GM12864 (cell line): ENCODE results near the gene ANKLE1.

Experiments
- DNase-seq: peaks from one replicate; pipeline ENCODE4 v3.0.0-alpha.2; 2011; ENCODE audit warnings: low read depth
- H3K4me3 ChIP-seq: 2 replicates; pipeline ENCODE4 v1.5.1; 2011; ENCODE audit warnings: mild to moderate bottlenecking, low read depth, low read length, control low read depth
- TF ChIP-seq, protein P1 (sequence below): IDR thresholded peaks from 2 replicates; pipeline ENCODE4 v1.5.1; 2011; ENCODE audit warnings: low read depth, mild to moderate bottlenecking, moderate library complexity, low read length, control low read depth, inconsistent platforms; ENCODE audit errors: missing control alignments

ANKLE1 gene

DNA sequence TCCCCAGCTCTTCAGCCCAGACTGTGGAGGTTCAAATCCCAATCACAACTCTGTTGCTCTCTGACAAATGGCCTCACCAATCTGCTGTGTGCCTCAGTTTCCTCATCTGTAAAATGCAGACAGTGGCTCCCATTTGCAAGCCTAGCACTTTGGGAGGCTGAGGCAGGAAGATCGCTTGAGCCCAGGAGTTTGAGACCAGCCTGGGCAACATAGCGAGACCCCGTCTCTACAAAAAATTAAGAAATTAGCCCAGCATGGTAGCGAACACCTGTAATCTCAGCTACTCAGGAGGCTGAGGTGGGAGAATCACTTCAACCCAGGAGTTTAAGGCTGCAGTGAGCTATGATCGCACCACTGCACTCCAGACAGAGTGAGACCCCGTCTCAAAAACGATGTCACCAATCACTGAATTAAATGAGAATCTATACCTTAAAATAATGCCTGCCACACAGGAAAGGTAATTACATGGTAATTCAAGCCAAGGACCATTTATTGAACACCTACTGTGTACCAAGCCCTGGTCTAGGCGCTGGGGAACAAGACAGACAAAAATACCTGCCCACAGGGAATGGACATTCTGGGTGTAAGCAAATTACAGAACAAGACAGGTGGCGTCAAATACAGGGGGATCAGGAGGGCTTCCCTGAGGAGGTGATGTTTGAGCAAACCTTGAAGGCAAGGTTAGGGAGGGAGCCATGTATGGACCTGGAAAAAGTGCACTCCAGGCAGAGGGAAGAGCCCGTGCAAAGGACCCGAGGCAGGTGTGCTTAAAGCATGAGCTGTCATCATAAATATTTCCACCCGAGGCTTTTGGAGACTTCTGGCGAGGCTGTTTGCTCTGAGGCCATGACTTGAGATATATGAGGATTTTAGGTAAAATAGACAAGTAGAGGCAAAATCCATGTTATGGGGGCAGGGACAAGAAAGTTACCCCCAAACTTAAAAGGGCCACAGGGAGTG lies 43.7 kb upstream of the ANKLE1 start:
- DNase-seq: no peak
- TF ChIP-seq, protein P1, sequence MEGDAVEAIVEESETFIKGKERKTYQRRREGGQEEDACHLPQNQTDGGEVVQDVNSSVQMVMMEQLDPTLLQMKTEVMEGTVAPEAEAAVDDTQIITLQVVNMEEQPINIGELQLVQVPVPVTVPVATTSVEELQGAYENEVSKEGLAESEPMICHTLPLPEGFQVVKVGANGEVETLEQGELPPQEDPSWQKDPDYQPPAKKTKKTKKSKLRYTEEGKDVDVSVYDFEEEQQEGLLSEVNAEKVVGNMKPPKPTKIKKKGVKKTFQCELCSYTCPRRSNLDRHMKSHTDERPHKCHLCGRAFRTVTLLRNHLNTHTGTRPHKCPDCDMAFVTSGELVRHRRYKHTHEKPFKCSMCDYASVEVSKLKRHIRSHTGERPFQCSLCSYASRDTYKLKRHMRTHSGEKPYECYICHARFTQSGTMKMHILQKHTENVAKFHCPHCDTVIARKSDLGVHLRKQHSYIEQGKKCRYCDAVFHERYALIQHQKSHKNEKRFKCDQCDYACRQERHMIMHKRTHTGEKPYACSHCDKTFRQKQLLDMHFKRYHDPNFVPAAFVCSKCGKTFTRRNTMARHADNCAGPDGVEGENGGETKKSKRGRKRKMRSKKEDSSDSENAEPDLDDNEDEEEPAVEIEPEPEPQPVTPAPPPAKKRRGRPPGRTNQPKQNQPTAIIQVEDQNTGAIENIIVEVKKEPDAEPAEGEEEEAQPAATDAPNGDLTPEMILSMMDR: no peak

DNA sequence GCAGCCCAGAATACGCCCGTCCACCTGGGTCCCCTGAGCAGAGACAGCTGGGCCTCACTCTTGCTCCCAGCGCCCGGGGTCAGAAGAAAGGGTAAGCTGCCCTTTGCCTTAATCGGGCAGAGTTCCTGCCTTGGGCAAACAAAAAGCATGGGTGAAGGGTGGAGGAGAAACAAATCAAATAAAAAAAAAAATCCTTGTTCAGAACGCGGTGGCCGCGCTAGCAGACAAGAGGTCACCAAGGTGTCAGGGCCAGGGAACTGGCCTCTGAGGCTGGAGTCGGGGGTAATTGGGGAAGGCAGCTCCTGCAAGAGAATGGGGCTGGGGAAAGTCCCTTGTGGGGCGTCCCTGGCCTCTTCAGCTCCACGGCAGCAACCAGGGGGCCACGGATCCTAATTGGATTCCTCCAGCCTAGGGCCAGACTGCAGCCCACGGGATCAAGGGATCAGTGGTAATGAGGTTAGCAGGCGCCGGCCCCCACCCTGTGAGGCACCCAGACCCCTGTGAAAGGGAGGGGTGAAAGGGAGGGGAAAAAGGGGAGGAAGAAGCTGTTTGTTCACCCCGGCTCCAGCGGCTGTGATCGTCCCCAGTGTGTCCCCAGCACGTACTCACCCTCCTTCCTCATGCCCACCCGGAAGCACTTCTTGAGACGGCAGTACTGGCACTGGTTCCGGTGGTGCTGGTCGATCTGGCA lies 41.5 kb upstream of the ANKLE1 start:
- no peak for DNase-seq
- TF ChIP-seq, protein P1: no peak
- no peak overlapping the region for H3K4me3 ChIP-seq

More for the DNA sequence above, 43.7 kb upstream of the ANKLE1 start:
- no peak overlapping the region for H3K4me3 ChIP-seq

GRCh38 chr19:17240826-17241399 lies 40.8 kb upstream of the ANKLE1 start:
- TF ChIP-seq, protein P1: no peak
- no peak for DNase-seq
- no peak overlapping the region for H3K4me3 ChIP-seq

DNA sequence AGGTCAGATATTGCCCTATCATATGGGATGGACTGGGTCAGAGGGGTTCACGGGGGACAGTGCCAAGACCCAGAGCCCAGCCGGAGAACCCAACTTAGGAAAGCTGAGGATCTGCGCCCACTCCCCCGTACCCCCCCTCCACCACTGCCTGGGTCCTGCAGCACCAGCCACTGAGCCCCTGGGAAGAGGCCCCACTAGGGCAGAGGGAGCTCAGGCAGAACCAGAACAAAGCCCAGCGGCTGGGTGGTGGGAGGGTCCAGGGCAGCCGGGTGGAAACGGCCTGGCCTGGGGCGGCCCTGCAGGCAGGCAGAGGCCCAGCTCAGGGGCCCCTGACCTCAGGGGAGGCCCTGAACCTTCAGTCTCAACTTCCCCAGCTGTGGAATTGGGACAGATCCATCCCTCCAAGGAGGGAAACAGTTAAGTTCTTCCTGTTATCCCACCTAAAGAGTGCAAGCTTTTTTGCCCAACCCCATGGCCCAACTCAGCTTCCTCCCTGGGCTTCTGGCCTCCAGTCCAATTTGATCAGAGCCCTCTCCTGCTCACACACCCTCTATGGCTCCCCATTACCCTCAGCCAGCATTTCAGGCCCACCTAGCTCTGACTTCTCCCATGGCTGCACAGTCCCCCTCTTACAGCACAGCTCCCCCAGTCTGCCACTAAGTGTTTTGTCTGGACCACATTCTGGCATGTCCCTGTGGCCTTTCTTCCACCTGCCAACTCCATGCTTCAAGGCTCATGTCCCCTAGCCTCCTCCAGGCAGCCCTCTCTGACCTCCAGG lies 39.1 kb upstream of the ANKLE1 start:
- no peak for DNase-seq
- no peak overlapping the region for H3K4me3 ChIP-seq
- TF ChIP-seq, protein P1: no peak

GRCh38 chr19:17243211-17243829 lies 38.4 kb upstream of the ANKLE1 start:
- DNase-seq: no peak
- TF ChIP-seq, protein P1: no peak
- H3K4me3 ChIP-seq: no peak overlapping the region
